Subcutaneous adipose tissue (tissue), 4 donors: ENCODE results near the gene CRYBB3. TPM values are rescaled to one million over a fixed set of nuclear protein-coding genes. Genes with fewer than 3 reads are reported as not detected.

Experiments
- CTCF ChIP-seq: fragments of 450-650 bp; IDR thresholded peaks from one replicate; pipeline ENCODE4 v1.5.1; 2016; ENCODE audit warnings: low read depth, mild to moderate bottlenecking, control low read depth, antibody characterized with exemption, moderate library complexity
- small RNA-seq: library from RNA; depleted of rRNA; stranded (forward); fragments of <200 nt; gene quantifications from one replicate; pipeline ENCODE3, GENCODE V24; 2016
- total RNA-seq, 4 donors: library from RNA; depleted of rRNA; stranded (reverse); fragments of >200 nt; gene quantifications; one replicate each; pipeline ENCODE4 v1.1.0, GENCODE V29; 2016

Gene CRYBB3
- total RNA-seq, 4 donors from 2014 or later: not detected

DNA sequence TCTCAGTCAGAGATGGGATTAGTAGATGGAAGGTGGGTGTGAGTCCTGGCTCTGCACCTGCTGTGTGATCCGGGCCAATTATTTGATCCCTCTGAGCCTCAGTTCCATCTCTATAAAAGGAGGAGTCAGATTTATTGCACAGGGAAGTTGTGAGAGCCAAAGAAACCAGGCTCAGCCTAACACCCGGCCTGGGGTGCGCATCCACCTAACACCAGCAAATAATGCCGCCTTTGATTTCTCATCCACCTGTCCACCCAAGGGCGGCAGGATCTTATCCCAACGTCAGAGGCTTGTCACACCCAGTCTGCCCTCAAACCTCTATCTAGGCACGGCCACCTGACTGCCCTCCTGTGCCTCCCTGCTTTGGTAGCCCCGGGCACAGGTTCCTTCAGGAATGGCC is 22.1 kb downstream of the CRYBB3 start:
- TF ChIP-seq CTCF: no peak

GRCh38 chr22:25223269-25223850 is 23.7 kb downstream of the CRYBB3 start:
- no peak for TF ChIP-seq CTCF

DNA sequence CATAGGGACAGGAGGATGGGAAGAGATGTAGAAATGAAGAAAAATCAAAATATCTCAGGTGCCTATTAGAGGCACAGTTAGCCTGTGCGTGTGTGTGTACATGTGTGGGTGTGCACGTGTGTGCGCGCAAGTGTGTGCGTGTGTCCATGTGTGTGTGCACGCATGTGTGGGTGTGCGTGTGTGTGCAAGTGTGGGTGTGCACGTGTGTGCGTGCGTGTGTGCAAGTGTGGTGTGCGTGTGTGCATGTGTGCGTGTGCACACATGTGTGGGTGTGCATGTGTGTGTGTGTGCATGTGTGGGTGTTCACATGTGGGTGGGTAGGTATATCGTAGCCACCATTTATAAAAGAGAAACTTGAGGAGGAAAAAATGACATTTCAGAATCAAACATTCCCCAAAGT is 29.2 kb downstream of the CRYBB3 start:
- TF ChIP-seq CTCF: no peak

DNA sequence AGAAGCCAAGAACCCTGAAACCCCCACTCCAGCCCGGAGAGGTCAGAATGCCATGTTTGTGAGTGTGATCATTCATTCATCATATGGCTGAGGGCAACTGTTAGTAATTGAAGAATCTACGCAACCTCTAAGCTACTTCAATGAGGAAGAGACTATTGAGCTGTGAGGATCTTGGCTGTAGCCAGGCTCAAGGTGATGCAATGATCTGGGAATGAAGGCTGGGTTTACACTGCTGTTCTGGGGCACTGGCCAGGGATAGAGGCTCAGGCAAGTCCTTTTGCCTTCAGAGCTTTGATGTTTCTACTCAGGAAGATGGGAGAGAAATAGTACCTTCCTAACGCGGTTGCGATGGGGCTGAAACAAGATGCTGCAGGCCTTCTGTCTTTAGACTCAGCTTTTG is 32.6 kb downstream of the CRYBB3 start:
- no peak for TF ChIP-seq CTCF

DNA sequence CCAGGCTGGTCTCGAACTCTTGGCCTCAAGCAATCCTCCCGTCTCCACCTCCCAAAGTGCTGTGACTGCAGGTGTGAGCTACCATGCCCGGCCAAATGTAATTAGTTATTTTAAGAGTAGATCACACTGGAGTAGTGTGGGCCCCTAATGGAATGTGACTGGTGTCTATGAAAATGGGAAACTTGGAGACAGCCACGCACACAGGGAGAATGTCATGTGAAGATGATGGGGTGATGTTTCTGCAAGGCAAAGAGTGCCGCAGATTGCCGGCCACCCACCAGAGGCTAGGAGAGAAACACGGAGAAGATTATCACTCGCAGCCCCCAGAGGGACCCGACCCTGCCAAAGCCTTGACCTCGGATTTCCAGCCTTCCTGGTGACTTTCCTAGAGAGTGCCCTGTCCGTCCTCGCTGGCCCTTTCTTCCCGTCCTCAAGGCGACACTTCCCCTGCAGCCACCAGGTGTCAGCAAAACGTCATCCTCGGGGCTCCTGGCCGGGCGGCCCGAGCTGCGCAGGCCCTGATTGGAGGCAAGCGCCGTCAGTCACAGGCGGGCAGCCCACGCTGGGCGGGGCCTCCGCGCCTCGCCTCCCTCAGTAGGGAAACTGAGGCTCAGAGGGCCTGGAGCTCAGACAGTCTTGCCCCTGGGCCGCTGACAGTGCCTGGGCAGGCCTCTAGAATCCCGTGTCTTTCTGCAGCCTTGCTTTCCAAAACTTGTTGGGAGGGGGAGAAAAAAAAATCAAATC is 36.1 kb downstream of the CRYBB3 start:
- TF ChIP-seq CTCF: no peak

DNA sequence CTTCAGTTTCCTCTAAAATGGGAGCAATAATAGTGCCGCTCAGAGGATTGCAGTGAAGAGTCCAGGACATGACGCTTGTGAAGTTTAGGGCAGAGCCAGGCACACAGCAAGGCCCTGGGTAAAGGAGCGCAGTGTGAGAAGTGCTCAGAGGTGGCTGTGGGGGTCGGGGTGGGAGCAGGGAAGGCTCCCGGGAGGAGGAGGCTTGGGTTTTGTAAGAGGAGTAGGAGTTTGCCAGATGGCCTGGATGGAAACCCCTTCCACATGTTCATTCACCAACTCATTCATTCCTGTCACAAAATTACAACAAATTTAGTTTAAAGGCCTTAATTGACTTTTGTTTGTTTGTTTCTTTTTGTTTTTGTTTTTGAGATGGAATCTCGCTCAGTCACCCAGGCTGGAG is 36.8 kb downstream of the CRYBB3 start:
- TF ChIP-seq CTCF: no peak

DNA sequence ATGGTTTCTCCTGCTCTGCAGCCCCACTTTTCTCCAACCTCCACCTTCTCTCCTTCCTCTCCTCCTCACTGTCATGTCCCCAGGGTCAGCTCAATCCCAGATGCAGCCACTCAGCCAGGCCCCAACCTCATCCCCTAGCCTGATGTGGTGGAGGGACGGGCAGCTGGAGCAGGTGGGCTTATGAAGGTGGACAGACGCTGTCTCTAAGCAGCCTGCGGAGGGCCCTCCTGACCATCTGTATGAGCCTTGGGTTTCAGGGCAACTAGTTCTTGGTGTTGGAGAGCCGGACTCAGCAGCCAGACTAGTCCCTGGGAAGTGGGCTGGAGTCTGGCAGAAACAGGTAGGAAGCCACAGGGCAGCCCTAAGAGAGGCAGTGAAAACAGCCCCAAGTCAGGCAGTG is 37.8 kb downstream of the CRYBB3 start:
- TF ChIP-seq CTCF: no peak

Small RNA genes lying within 50 kb of the gene (small RNA-seq; reads per million reads assigned to genes)
- gene Z99916.2: not detected

Other genes starting within 250 kb of the CRYBB3 start
- 10 to 100 TPM in 2 of 4 donors, 1 to 10 TPM in 2; 7.3 to 15.1 (median 10.2) TPM for gene KIAA1671, start 247.1 kb upstream of the CRYBB3 start, total RNA-seq
- not detected for gene CRYBB2, start 19.8 kb downstream of the CRYBB3 start, total RNA-seq